Small intestine (tissue), 7 donors: ENCODE data around the gene FBXL4. TPM values are rescaled to one million over a fixed set of nuclear protein-coding genes. Genes with fewer than 3 reads are reported as not detected.
A peak's percentile ranks its signal among the peaks of the same experiment; 100 is the strongest.

Experiments
- DNase-seq, 2 donors: peaks; one replicate each; pipeline versions ENCODE4 v3.0.0 to v3.0.0-alpha.2; 2013
- FAIRE-seq: peaks from 2 replicates; lab custom pipeline; 2012; peaks lifted over from hg19 to GRCh38; lab: Jason Lieb, UNC
- H3K27ac ChIP-seq, 3 donors: one replicate each; pipeline ENCODE4 v1.5.1; 2013; ENCODE audit warnings: low read length in 2 of 3, mild to moderate bottlenecking in 2 of 3, control low read depth in 1 of 3, inconsistent platforms in 1 of 3, low read depth in 1 of 3, moderate library complexity in 1 of 3
- H3K27me3 ChIP-seq, 3 donors: one replicate each; pipeline ENCODE4 v1.6.1; 2013; ENCODE audit warnings: low read length in 3 of 3, inconsistent platforms in 1 of 3; ENCODE audit not compliant: control insufficient read depth in 3 of 3, insufficient read depth in 3 of 3
- H3K36me3 ChIP-seq, 3 donors: one replicate each; pipeline ENCODE4 v1.6.1; 2013; ENCODE audit warnings: low read length in 3 of 3, inconsistent platforms in 1 of 3, low read depth in 1 of 3, mild to moderate bottlenecking in 1 of 3, moderate library complexity in 1 of 3; ENCODE audit not compliant: control insufficient read depth in 3 of 3, insufficient read depth in 2 of 3
- H3K4me1 ChIP-seq, 3 donors: one replicate each; pipeline ENCODE4 v1.6.1; 2013; ENCODE audit warnings: low read length in 2 of 3, inconsistent platforms in 1 of 3, low read depth in 1 of 3, mild to moderate bottlenecking in 1 of 3, moderate library complexity in 1 of 3; ENCODE audit not compliant: control insufficient read depth in 3 of 3, insufficient read depth in 2 of 3
- H3K4me3 ChIP-seq, 3 donors: one replicate each; pipeline ENCODE4 v1.5.1; 2013; ENCODE audit warnings: low read length in 3 of 3, control low read depth in 1 of 3, inconsistent platforms in 1 of 3, low read depth in 1 of 3, mild to moderate bottlenecking in 1 of 3, moderate library complexity in 1 of 3
- H3K9me3 ChIP-seq, 2 donors: one replicate each; pipeline ENCODE4 v1.6.1; 2013; ENCODE audit warnings: low read depth in 1 of 2, low read length in 1 of 2; ENCODE audit not compliant: control insufficient read depth in 2 of 2, insufficient read depth in 1 of 2
- WGBS, 3 donors: extraction: QIAGEN DNeasy Blood & Tissue Kit; methylation state at CpG; one replicate each; pipeline ENCODE4 v1.1.7; 2013; 5-methylcytosine and 5-hydroxymethylcytosine counted together
- polyA plus RNA-seq, 4 donors: library from polyadenylated mRNA; stranded (reverse) in 3 of 4; unstranded in 1 of 4; fragments of 200-250 nt in 3 of 4; fragments of 120-200 nt in 1 of 4; gene quantifications; one replicate each; pipeline versions ENCODE4 v1.2.1 to v1.2.3, GENCODE V29; 2013
- donor health status: healthy with polysubstance abuse.
- donor health status: control.
- donor health status: control.
- donor health status: Bipolar disorder and iron deficiency.
- donor health status: healthy.

The FBXL4 gene
- polyA plus RNA-seq, 4 donors, result 3.1 to 17.4 (median 4.6) TPM

- DNase-seq, result no peak
- H3K36me3 ChIP-seq, result no peaks in the 10 kb centered on the region
- 98 to 99% (median 98%) methylated on average over 3 of the region's 3 CpGs for WGBS, 3 donors
Measured at GRCh38 chr6:98942263-98942803, 5.4 kb downstream of the FBXL4 start.

GRCh38 chr6:98941319-98941718 lies 6.4 kb downstream of the FBXL4 start:
- Histone ChIP-seq H3K9me3 (peaks cover 0 to 14% of the 10 kb centered on the region in 2 donors), H3K27me3 (no peaks in the 10 kb centered on the region), H3K36me3 (no peaks in the 10 kb centered on the region), H3K4me1 (peaks cover 0 to 8% (median 7%) of the 10 kb centered on the region in 3 donors), H3K4me3 (no peak overlapping the region), H3K27ac (no peak overlapping the region)
- 79 to 98% (median 91%) methylated on average over 2 of the region's 2 CpGs for WGBS, 3 donors
- DNase-seq, result no peak
- FAIRE-seq, result no peak

More at GRCh38 chr6:98942263-98942803, 5.4 kb downstream of the FBXL4 start:
- H3K27me3 ChIP-seq, result no peaks in the 10 kb centered on the region
- no peak overlapping the region for H3K27ac ChIP-seq
- peaks cover 0 to 14% of the 10 kb centered on the region in 2 donors for H3K9me3 ChIP-seq
- no peak for FAIRE-seq
- no peak overlapping the region for H3K4me3 ChIP-seq
- H3K4me1 ChIP-seq, result peaks cover 0 to 14% (median 7%) of the 10 kb centered on the region in 3 donors

- Histone ChIP-seq H3K4me3 (no peak overlapping the region), H3K9me3 (peaks cover 0 to 12% of the 10 kb centered on the region in 2 donors), H3K36me3 (peaks cover 0 to 2% (median 2%) of the 10 kb centered on the region in 3 donors), H3K27me3 (no peaks in the 10 kb centered on the region), H3K27ac (no peak overlapping the region), H3K4me1 (no peaks in the 10 kb centered on the region)
- DNase-seq, result no peak
- WGBS, 3 donors, result 79 to 92% (median 82%) methylated on average over 3 of the region's 3 CpGs
- FAIRE-seq, result no peak
Measured at GRCh38 chr6:98937351-98937750, 10.4 kb downstream of the FBXL4 start.

- no peak overlapping the region for H3K4me3 ChIP-seq
- H3K9me3 ChIP-seq, result no peaks in the 10 kb centered on the region
- WGBS, 3 donors, result 67 to 94% (median 89%) methylated on average over 7 of the region's 7 CpGs
- H3K36me3 ChIP-seq, result peaks cover 0 to 2% (median 2%) of the 10 kb centered on the region in 3 donors
- FAIRE-seq (no peak), DNase-seq (no peak)
- H3K27ac ChIP-seq, result no peak overlapping the region
- H3K27me3 ChIP-seq, result no peaks in the 10 kb centered on the region
- H3K4me1 ChIP-seq, result no peaks in the 10 kb centered on the region
Measured at GRCh38 chr6:98932381-98932780, 15.4 kb downstream of the FBXL4 start.

- DNase-seq, result no peak
- H3K9me3 ChIP-seq, result no peaks in the 10 kb centered on the region
- H3K27ac ChIP-seq, result no peak overlapping the region
- H3K36me3 ChIP-seq, result peaks cover 0 to 2% (median 2%) of the 10 kb centered on the region in 3 donors
- no peak overlapping the region for H3K4me3 ChIP-seq
- no peaks in the 10 kb centered on the region for H3K27me3 ChIP-seq
- H3K4me1 ChIP-seq, result no peaks in the 10 kb centered on the region
- 82 to 94% (median 87%) methylated on average over 3 of the region's 3 CpGs for WGBS, 3 donors
- no peak for FAIRE-seq
Measured at GRCh38 chr6:98931696-98932095, 16.1 kb downstream of the FBXL4 start.

GRCh38 chr6:98929498-98930060 lies 18.2 kb downstream of the FBXL4 start:
- DNase-seq (no peak), FAIRE-seq (no peak)
- WGBS, 3 donors, result 87 to 95% (median 88%) methylated on average over 2 of the region's 2 CpGs
- Histone ChIP-seq H3K36me3 (peaks cover 0 to 2% (median 0%) of the 10 kb centered on the region in 3 donors), H3K4me1 (no peaks in the 10 kb centered on the region), H3K4me3 (no peak overlapping the region), H3K9me3 (no peaks in the 10 kb centered on the region), H3K27me3 (no peaks in the 10 kb centered on the region), H3K27ac (no peak overlapping the region)

GRCh38 chr6:98928688-98929087 lies 19.1 kb downstream of the FBXL4 start:
- no peak overlapping the region for H3K27ac ChIP-seq
- no peaks in the 10 kb centered on the region for H3K27me3 ChIP-seq
- FAIRE-seq (no peak), DNase-seq (no peak)
- H3K9me3 ChIP-seq, result no peaks in the 10 kb centered on the region
- 89 to 97% (median 94%) methylated on average over 3 of the region's 3 CpGs for WGBS, 3 donors
- no peak overlapping the region for H3K4me3 ChIP-seq
- no peaks in the 10 kb centered on the region for H3K4me1 ChIP-seq
- peaks cover 0 to 5% (median 0%) of the 10 kb centered on the region in 3 donors for H3K36me3 ChIP-seq

GRCh38 chr6:98927534-98927933 lies 20.2 kb downstream of the FBXL4 start:
- Histone ChIP-seq H3K36me3 (peaks cover 0 to 6% (median 0%) of the 10 kb centered on the region in 3 donors), H3K27ac (no peak overlapping the region), H3K27me3 (no peaks in the 10 kb centered on the region), H3K9me3 (no peaks in the 10 kb centered on the region), H3K4me1 (no peaks in the 10 kb centered on the region), H3K4me3 (no peak overlapping the region)
- FAIRE-seq (no peak), DNase-seq (peak; percentile 59 to 72)
